ENCODE results near the gene ZBTB20. TPM values are rescaled to one million over a fixed set of nuclear protein-coding genes. Genes with fewer than 3 reads are reported as not detected.
A peak's percentile ranks its signal among the peaks of the same experiment; 100 is the strongest.

Gene ZBTB20
- total and polyA plus RNA-seq, 7 donors = 0.40 to 74.9 (median 41.7) TPM

DNA sequence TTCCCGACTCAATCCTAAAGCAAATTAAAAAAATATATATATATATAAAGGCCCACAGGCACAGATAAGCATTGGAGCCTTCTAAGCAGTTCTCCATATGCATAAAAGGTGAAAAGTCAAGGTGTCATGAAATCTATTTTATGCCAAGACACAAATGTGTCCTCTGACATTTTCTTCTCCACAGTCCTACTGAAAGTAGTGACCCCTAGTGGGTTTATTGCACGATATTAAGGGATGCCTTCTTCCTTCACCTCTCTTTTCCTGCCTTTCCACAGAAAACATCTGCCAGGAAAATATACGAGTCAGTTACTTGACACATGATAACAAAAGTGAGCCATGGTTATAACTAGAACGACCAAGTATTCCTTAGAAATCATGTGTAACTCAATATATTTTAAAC, 550.1 kb downstream of the ZBTB20 start:
- TF ChIP-seq, protein P1, sequence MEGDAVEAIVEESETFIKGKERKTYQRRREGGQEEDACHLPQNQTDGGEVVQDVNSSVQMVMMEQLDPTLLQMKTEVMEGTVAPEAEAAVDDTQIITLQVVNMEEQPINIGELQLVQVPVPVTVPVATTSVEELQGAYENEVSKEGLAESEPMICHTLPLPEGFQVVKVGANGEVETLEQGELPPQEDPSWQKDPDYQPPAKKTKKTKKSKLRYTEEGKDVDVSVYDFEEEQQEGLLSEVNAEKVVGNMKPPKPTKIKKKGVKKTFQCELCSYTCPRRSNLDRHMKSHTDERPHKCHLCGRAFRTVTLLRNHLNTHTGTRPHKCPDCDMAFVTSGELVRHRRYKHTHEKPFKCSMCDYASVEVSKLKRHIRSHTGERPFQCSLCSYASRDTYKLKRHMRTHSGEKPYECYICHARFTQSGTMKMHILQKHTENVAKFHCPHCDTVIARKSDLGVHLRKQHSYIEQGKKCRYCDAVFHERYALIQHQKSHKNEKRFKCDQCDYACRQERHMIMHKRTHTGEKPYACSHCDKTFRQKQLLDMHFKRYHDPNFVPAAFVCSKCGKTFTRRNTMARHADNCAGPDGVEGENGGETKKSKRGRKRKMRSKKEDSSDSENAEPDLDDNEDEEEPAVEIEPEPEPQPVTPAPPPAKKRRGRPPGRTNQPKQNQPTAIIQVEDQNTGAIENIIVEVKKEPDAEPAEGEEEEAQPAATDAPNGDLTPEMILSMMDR (IDR thresholded peaks at IDR 0.05) = no peak

DNA sequence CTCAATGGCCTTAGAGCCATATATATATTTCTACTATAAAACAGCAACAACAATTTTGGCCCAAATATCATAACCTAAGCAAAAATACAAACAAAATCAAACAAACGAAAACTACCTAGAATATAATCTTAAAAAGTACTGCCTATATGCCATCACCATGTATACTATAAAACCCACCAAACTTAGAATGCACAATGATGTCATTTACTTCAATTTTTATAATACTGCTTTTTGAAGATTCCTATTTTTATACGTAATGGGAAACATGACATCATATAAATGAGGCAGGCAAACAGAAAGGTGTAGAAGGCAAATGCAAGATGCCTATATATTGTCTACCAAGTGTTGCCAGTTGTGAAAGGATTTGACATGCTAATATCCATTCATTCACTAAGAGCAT, 550.9 kb downstream of the ZBTB20 start:
- WGBS, 3 donors = 83 to 97% (median 89%) methylated on average over 2 of the region's 2 CpGs
- Histone ChIP-seq H3K36me3 (ENCODE audit: insufficient read depth in 1 of 2, low read depth in 1 of 2) (no peaks in the 10 kb centered on the region), H3K4me3 (no peak overlapping the region), H3K4me1 (peaks cover 62% of the 10 kb centered on the region), H3K27me3 (ENCODE audit: insufficient read depth in 3 of 3, low read length in 2 of 3) (no peaks in the 10 kb centered on the region), H3K9me3 (no peaks in the 10 kb centered on the region), H3K27ac (peak overlapping the region; percentile 31)
- DNase-seq (no peak), ATAC-seq (no peak)
- intact Hi-C loops (cut with DNase I) = no loop called here
- TF ChIP-seq, protein P1 (IDR thresholded peaks at IDR 0.05) = no peak

More for the DNA sequence above, 550.1 kb downstream of the ZBTB20 start:
- intact Hi-C loops (cut with DNase I) = no loop called here
- 40 to 44% (median 40%) methylated on average over 4 of the region's 4 CpGs for WGBS, 3 donors
- ATAC-seq (no peak), DNase-seq (no peak)
- Histone ChIP-seq H3K27ac (peak overlapping the region; percentile 11), H3K27me3 (ENCODE audit: insufficient read depth in 3 of 3, low read length in 2 of 3) (no peaks in the 10 kb centered on the region), H3K36me3 (ENCODE audit: insufficient read depth in 1 of 2, low read depth in 1 of 2) (no peaks in the 10 kb centered on the region), H3K9me3 (no peaks in the 10 kb centered on the region), H3K4me3 (no peak overlapping the region), H3K4me1 (peaks cover 71% of the 10 kb centered on the region)

DNA sequence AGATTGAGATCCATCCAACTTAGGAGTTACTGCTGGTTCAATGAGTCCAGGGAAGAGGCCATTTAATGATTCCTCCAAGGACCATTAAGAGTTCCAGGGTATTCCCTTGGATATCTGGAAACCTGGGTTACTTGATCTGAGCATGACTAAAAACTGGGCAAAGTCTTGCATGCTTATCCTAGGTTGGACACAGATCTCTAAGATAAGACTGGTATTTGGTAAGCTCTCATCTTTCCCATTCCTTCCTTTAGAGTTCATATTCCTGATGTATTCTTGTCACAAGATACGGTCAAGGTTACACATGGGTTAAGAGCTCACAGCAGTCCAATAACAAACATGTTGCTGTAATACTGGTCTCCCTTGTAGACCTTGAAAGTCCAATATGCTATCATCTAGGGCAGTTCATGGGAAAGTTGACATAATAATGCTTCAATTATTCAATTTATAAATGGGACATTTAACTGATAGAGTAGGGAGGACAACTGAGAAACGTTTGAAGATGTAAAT, 551.5 kb downstream of the ZBTB20 start:
- Histone ChIP-seq H3K36me3 (ENCODE audit: insufficient read depth in 1 of 2, low read depth in 1 of 2) (no peaks in the 10 kb centered on the region), H3K4me3 (no peak overlapping the region), H3K9me3 (no peaks in the 10 kb centered on the region), H3K27ac (peak overlapping the region; percentile 31), H3K27me3 (ENCODE audit: insufficient read depth in 3 of 3, low read length in 2 of 3) (no peaks in the 10 kb centered on the region), H3K4me1 (peaks cover 60% of the 10 kb centered on the region)
- TF ChIP-seq, protein P1 (IDR thresholded peaks at IDR 0.05) = no peak
- DNase-seq (no peak), ATAC-seq (peak; percentile 20 to 57 (median 37))
- 27 to 41% (median 33%) methylated on average over 2 of the region's 2 CpGs for WGBS, 3 donors
- intact Hi-C loops (cut with DNase I) = no loop called here

DNA sequence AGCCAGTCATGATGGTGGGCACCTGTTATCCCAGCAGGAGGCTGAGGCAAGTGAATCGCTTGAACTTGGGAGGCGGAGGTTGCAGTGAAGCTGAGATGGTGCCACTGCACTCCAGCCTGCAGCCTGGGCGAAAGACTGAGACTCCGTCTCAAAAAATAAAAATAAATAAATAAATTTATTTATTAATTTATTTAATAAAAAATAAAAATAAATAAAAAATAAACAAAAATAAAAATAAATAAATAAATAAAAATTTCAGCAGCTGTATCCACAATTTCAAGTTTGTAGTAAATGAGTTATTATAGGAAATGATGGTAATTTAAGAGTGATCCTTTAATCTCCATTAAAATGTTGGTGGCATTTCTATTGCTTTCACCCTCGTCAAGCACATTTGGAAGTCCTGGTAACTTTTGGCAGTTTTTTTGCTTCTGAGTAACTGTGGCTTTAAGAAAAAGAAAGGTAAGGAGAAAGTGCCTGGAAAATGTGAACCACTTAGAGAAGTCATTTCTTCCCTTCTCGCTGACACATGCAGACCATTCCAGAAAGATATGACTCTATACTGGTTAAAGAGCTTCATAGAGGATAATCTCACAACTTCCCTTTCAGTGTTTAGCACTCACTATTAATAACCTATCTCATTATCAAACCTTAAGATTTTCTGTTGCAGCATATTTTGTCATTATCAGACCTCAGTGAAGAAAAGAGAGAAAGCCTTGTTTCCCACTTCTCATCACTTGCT, 556.6 kb downstream of the ZBTB20 start:
- peaks cover 32% of the 10 kb centered on the region for H3K4me1 ChIP-seq
- TF ChIP-seq, protein P1 (IDR thresholded peaks at IDR 0.05) = no peak
- DNase-seq (no peak), ATAC-seq (no peak)
- no peaks in the 10 kb centered on the region for H3K27me3 ChIP-seq (ENCODE audit: insufficient read depth in 3 of 3, low read length in 2 of 3)
- intact Hi-C loops (cut with DNase I) = no loop called here
- peak overlapping the region; percentile 2 for H3K27ac ChIP-seq
- H3K36me3 ChIP-seq (ENCODE audit: insufficient read depth in 1 of 2, low read depth in 1 of 2) = no peaks in the 10 kb centered on the region
- 81 to 87% (median 85%) methylated on average over 6 of the region's 6 CpGs for WGBS, 3 donors
- no peak overlapping the region for H3K4me3 ChIP-seq
- no peaks in the 10 kb centered on the region for H3K9me3 ChIP-seq

Measured in psoas muscle (tissue), 8 donors.